ENCODE data around the gene SEPHS2.
A peak's percentile ranks its signal among the peaks of the same experiment; 100 is the strongest.
"Not testable (repeated sequence)": the region's sequence is repeated elsewhere in the genome, so short reads cannot be mapped to it uniquely, and the experiment has no call there.

Gene SEPHS2

GRCh38 chr16:30445408-30446202 is at the start of gene SEPHS2:
Gene SEPHS2 (minus strand): TSS chr16:30445874. CDS start chr16:30445727, 147 bp downstream.
- peak; percentile 95 for DNase-seq

GRCh38 chr16:30494709-30495108 is 49.0 kb upstream of the SEPHS2 start:
- no peak for DNase-seq

DNA sequence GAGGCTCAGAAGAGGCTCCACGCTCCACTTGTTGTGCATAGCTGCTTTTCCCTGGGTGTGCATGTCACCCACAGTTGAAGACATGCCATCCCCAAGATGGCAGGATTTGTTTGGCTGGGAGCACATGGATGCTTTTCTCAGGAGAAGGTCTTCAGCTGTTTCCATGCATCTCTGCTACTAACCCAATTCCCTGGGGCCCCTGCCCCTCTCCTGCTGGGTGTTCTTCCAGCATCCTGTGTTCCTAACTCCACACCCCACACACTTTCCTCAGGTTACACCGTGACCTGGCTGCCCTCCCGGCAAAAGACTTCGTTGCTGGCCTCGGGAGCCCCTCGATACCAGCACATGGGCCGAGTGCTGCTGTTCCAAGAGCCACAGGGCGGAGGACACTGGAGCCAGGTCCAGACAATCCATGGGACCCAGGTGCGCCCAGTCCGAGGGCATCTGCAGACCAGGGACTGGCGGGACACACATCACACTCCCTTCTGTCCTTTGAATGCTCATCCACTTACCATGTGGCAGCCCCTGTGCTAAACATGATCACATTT is 48.3 kb upstream of the SEPHS2 start:
- DNase-seq, result no peak

- DNase-seq, result no peak
Observed at GRCh38 chr16:30491744-30492308, 46.2 kb upstream of the SEPHS2 start.

GRCh38 chr16:30491229-30491628 is 45.6 kb upstream of the SEPHS2 start:
- DNase-seq, result no peak

DNA sequence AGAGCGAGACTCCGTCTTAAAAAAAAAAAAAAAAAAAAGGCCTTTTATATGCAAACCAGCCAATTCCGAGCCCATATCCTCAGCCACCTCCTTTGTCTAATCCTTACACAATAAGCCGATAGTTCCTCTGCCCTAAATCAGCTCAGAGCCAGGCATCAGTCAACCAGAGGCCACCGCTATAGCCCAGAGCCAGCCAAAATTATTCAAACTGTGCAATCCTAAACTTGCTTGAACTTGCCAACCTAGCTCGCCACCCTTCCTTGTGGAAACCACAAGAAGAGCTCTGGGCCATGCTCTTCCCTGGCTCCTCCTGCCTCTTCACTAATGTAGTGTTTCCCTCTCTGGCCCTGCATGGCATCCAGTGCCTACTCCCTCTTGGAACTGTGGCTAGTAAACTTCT is 44.5 kb upstream of the SEPHS2 start:
- no peak for DNase-seq

- no peak for DNase-seq
Observed at GRCh38 chr16:30488764-30489605, 43.3 kb upstream of the SEPHS2 start.

DNA sequence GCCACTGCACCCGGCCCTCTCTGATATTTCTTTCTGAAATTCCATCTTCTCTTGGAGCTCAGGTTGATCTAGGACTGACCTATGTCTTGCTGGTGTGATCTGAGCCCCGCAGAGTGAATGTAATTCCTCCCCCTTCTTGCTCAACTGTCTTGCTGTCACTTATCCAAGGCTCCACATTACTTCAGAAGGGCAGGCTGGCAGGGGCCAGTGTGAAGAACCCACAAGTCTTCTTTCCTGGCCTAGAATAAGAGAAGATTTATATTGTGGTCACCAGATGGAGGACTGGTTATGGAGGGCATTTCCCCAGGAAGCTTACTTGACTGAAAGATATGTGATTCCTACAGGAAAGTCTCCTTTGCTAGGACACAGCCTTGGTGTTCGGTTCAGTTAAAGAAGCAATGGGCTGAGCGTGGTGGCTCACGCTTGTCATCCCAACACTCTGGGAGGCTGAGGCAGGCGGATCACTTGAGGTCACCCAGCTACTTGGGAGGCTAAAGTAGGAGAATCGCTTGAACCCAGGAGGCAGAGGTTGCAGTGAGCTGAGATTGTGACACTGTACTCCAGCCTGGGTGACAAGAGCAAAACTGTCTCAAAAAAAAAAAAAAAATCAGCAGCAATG is 40.3 kb upstream of the SEPHS2 start:
- no peak for DNase-seq

DNA sequence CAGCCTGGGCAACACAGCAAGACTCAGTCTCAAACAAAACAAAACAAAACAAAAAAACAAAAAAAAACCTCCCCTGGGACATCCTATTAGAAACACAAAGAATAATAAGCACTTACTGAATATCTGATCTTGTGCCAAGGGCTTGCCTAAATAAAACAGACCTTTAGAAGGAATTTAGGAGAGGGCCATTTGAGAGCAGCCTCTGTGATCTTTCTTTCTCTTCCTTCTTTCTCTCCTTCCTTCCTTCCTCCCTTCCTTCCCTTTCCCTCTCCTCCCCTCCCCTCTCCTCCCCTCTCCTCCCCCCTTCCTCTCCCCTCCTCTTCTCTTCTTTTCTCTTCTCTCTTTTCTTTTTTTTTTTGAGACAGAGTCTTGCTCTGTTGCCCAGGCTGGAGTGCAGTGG is 39.2 kb upstream of the SEPHS2 start:
- no peak for DNase-seq

- DNase-seq, result no peak
Observed at GRCh38 chr16:30482366-30482765, 36.7 kb upstream of the SEPHS2 start.

- DNase-seq, result no peak
Observed at GRCh38 chr16:30481381-30481780, 35.7 kb upstream of the SEPHS2 start.

- DNase-seq, result no peak
Observed at GRCh38 chr16:30478766-30479478, 33.2 kb upstream of the SEPHS2 start.

DNA sequence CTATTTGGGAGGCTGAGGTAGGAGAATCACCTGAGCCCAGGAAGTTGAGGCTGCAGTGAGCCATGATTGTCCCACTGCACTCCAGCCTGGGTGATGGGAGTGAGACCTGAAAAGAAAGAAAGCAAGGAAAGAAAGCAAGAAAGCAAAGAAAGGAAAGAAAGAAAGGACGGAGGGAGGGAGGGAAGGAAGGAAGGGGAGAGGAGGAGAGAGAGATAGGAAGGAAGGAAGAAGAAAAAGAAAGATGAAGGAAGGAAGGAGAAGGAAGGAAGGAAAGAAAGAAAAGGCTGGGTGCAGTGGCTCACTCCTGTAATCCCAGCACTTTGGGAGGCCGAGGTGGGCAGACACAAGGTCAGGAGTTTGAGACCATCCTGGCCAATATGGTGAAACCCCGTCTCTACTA is 32.1 kb upstream of the SEPHS2 start:
- DNase-seq, result not testable (repeated sequence)

- no peak for DNase-seq
Observed at GRCh38 chr16:30476991-30477390, 31.3 kb upstream of the SEPHS2 start.

- DNase-seq, result no peak
Observed at GRCh38 chr16:30474684-30475083, 29.0 kb upstream of the SEPHS2 start.

GRCh38 chr16:30474074-30474452 is 28.4 kb upstream of the SEPHS2 start:
- no peak for DNase-seq

DNA sequence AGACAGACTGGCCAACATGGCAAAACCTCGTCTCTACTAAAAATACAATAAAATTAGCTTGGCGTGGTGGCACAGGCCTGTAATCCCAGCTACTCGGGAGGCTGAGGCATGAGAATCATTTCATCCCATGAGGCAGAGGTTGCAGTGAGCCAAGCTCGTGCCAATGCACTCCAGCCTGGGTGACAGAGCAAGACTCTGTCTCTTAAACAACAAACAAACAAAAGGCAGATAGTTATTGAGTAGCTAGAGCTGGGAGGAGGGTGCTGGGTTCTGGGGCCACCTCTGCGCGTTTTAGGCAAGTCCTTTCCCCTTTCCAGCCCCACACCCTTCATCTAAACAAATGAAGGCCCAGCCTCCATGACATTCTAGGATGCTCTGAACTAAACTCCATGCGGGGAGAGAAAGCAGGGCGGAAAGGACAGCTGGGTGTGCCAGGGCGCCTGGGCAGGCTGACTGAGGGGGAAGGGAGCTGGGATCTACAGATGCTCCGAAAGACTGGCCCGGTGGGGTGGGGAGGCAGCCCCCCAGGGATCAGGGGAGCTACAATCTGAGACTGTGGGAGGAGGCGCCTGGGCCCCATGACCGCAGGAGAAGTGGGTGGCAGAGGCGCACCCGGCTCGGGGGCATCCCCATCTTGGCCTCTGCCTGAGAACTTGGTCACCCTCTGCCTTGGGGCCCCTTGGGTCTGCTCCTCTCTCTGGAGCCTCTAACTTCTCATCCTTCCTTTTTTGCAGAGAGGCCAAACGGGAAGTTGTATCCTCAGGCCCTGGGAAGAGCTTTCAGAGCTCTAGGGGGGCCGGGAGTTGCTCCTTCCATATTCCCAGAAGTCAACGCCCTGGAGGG is 27.8 kb upstream of the SEPHS2 start:
- DNase-seq, result peak; percentile 34

GRCh38 chr16:30472328-30472942 is 26.8 kb upstream of the SEPHS2 start, which contains the start of gene ITGAL:
Gene ITGAL (plus strand): TSS chr16:30472742. CDS start chr16:30472838, 96 bp downstream.
- DNase-seq, result peak; percentile 80

- no peak for DNase-seq
Observed at GRCh38 chr16:30470632-30470995, 24.9 kb upstream of the SEPHS2 start.

GRCh38 chr16:30470170-30470512 is 24.5 kb upstream of the SEPHS2 start:
- no peak for DNase-seq

DNA sequence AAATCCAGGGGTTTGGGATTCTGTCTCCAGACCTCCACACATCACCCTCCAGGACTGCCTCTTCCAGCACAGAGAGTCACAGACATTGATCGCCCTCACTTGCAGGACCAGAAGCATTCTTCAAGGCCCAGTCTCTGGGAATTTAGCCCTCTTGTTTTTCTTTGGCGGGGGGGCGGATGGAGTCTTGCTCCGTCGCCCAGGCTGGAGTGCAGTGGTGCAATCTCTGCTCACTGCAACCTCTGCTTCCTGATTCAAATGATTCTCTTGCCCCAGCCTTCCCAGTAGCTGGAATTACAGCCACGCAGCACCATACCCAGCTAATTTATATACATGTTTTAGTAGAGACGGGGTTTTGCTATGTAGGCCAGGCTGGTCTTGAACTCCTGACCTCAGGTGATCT is 18.4 kb upstream of the SEPHS2 start:
- no peak for DNase-seq
